Endothelial cell of umbilical vein (primary cell): ENCODE measurements around the gene TES. TPM values are rescaled to one million over a fixed set of nuclear protein-coding genes. Genes with fewer than 3 reads are reported as not detected.

Experiments
- BruUV-seq: library from RNA; stranded (reverse); fragments of 400-500 nt; replicated peaks from 2 replicates; lab custom pipeline; 2021; lab: Mats Ljungman, UMichigan
- CTCF ChIA-PET: fragments of 300-600, 350-600 bp; sonication (Branson Sonifier 250); formaldehyde crosslinking; loops from one replicate; lab custom pipeline; 2021; ENCODE audit warnings: antibody characterized with exemption, inconsistent platforms; lab: Charles Lee
- POLR2A ChIA-PET: fragments of 300-600, 350-600 bp; sonication (Branson Sonifier 250); formaldehyde crosslinking; loops from one replicate; lab custom pipeline; 2021; ENCODE audit warnings: antibody characterized with exemption, inconsistent platforms; lab: Charles Lee
- DNase-seq: peaks from one replicate; pipeline ENCODE4 v3.0.0-alpha.2; 2011; ENCODE audit warnings: low read depth, low spot score
- FAIRE-seq: peaks from 2 replicates; lab custom pipeline; 2011; peaks lifted over from hg19 to GRCh38; lab: Jason Lieb, UNC
- H2AFZ ChIP-seq: 2 replicates; pipeline ENCODE4 v1.6.0; 2012; ENCODE audit warnings: low read depth, low read length, control low read depth, inconsistent platforms
- H3K27ac ChIP-seq: 2 replicates; pipeline ENCODE4 v1.5.1; 2011; ENCODE audit warnings: low read depth, mild to moderate bottlenecking, control low read depth, low read length, moderate library complexity; ENCODE audit not compliant: insufficient read depth
- H3K27me3 ChIP-seq, 2 experiments: 2 replicates each; pipeline versions ENCODE4 v1.6.0 to v1.6.1; 2011; ENCODE audit warnings: low read length in 2 of 2, mixed read lengths in 1 of 2; ENCODE audit not compliant: control insufficient read depth in 2 of 2, insufficient read depth in 2 of 2
- H3K36me3 ChIP-seq, 2 experiments: 2 replicates in 1 of 2; 3 replicates in 1 of 2; pipeline ENCODE4 v1.5.1; 2011; ENCODE audit warnings: low read length in 2 of 2, mild to moderate bottlenecking in 1 of 2, moderate library complexity in 1 of 2; ENCODE audit not compliant: control insufficient read depth in 2 of 2, insufficient read depth in 2 of 2; ENCODE audit errors: extremely low read depth in 1 of 2
- H3K4me1 ChIP-seq: 3 replicates; pipeline ENCODE4 v1.5.1; 2011; ENCODE audit warnings: mild to moderate bottlenecking, low read length; ENCODE audit not compliant: control insufficient read depth, insufficient read depth; ENCODE audit errors: extremely low read depth
- H3K4me2 ChIP-seq: 2 replicates; pipeline ENCODE4 v1.6.1; 2011; ENCODE audit warnings: low read length, control low read depth, mixed read lengths; ENCODE audit not compliant: insufficient read depth
- H3K4me3 ChIP-seq, 3 experiments: fragments of 200-600 bp in 1 of 3; sonication (generic), shearing (Covaris generic) in 1 of 3; replicated peaks in 1 of 3; 2 replicates each; pipeline ENCODE4 v1.5.1; 2011 to 2016; ENCODE audit warnings: control low read depth in 3 of 3, low read length in 3 of 3, mild to moderate bottlenecking in 2 of 3, inconsistent platforms in 1 of 3, low read depth in 1 of 3, moderate library complexity in 1 of 3; ENCODE audit not compliant: insufficient read depth in 1 of 3
- H3K79me2 ChIP-seq: 2 replicates; pipeline ENCODE4 v1.6.0; 2012; ENCODE audit warnings: low read length, inconsistent platforms; ENCODE audit not compliant: control insufficient read depth, insufficient read depth
- H3K9ac ChIP-seq: replicated peaks from 2 replicates; pipeline ENCODE3; 2011; ENCODE audit warnings: low read length, control low read depth; ENCODE audit not compliant: insufficient read depth; ENCODE audit errors: extremely low read depth
- H3K9me1 ChIP-seq: replicated peaks from 3 replicates; pipeline ENCODE4 v1.6.0; 2011; ENCODE audit warnings: mild to moderate bottlenecking, low read length; ENCODE audit not compliant: control insufficient read depth, insufficient read depth; ENCODE audit errors: extremely low read depth
- H3K9me3 ChIP-seq: replicated peaks from 2 replicates; pipeline ENCODE4 v1.5.1; 2012; ENCODE audit warnings: low read length, inconsistent platforms; ENCODE audit not compliant: control insufficient read depth, insufficient read depth
- H4K20me1 ChIP-seq: replicated peaks from 2 replicates; pipeline ENCODE3; 2011; ENCODE audit warnings: mild to moderate bottlenecking, low read length; ENCODE audit not compliant: control insufficient read depth, insufficient read depth; ENCODE audit errors: extremely low read depth
- CTCF ChIP-seq, 2 donors: IDR thresholded peaks; 1 replicate in 1 of 2; 2 replicates in 1 of 2; pipeline ENCODE4 v1.5.1; 2011; ENCODE audit warnings: low read length in 2 of 2, mild to moderate bottlenecking in 2 of 2, moderate library complexity in 2 of 2, control low read depth in 1 of 2, inconsistent platforms in 1 of 2, low read depth in 1 of 2; ENCODE audit not compliant: insufficient read depth in 1 of 2; ENCODE audit errors: extremely low read depth in 1 of 2
- EZH2 ChIP-seq: IDR thresholded peaks from 2 replicates; pipeline ENCODE4 v1.6.1; 2012; ENCODE audit warnings: borderline replicate concordance, low read depth, mild to moderate bottlenecking, moderate library complexity, low read length, inconsistent platforms; ENCODE audit not compliant: severe bottlenecking
- FOS ChIP-seq: IDR thresholded peaks from 2 replicates; pipeline ENCODE4 v1.6.1; 2011; ENCODE audit warnings: mild to moderate bottlenecking, low read length, moderate library complexity, borderline replicate concordance; ENCODE audit not compliant: insufficient read depth
- GATA2 ChIP-seq: IDR thresholded peaks from 2 replicates; pipeline ENCODE4 v1.7.0; 2011; ENCODE audit warnings: low read depth, mild to moderate bottlenecking, moderate library complexity, mixed read lengths, low read length; ENCODE audit not compliant: insufficient read length, insufficient read depth
- JUN ChIP-seq: IDR thresholded peaks from 2 replicates; pipeline ENCODE4 v1.6.1; 2011; ENCODE audit warnings: borderline replicate concordance, low read depth; ENCODE audit not compliant: insufficient read length, insufficient read depth
- MAX ChIP-seq: IDR thresholded peaks from 2 replicates; pipeline ENCODE4 v1.6.1; 2011; ENCODE audit not compliant: insufficient read depth, insufficient read length
- MYC ChIP-seq: IDR thresholded peaks from one replicate; pipeline ENCODE4 v1.6.1; 2011; ENCODE audit warnings: mild to moderate bottlenecking, low read depth, low read length
- POLR2A ChIP-seq: IDR thresholded peaks from 2 replicates; pipeline ENCODE4 v1.6.1; 2012; ENCODE audit warnings: low read depth, mild to moderate bottlenecking, control low read depth, low read length
- POLR2AphosphoS5 ChIP-seq: IDR thresholded peaks from 2 replicates; pipeline ENCODE4 v1.6.1; 2012; ENCODE audit warnings: low read depth, mild to moderate bottlenecking, control low read depth, low read length, moderate library complexity; ENCODE audit not compliant: insufficient read depth
- dilution Hi-C: fragments of 300-500 bp; cut with MboI; formaldehyde crosslinking; loops from one replicate; pipeline ENCODE4 v1.15.0; 2019; ENCODE audit warnings: low sequenced_read_pairs; ENCODE audit not compliant: extremely low pct_ligation_motif_present
- intact Hi-C: fragments of 100-400 bp; cut with micrococcal nuclease; formaldehyde crosslinking; loops from one replicate; pipeline ENCODE4 v1.10.0; 2022
- polyA plus RNA-seq, 4 experiments: library from polyadenylated mRNA; depleted of rRNA in 3 of 4; stranded (reverse) in 3 of 4; unstranded in 1 of 4; fragments of >200 nt; gene quantifications; 2 replicates each; pipeline versions ENCODE4 v1.2.1 to v1.2.3, GENCODE V29; 2011 to 2012; ENCODE audit warnings: missing spikeins in 1 of 4
- total RNA-seq: library from RNA; stranded (reverse); gene quantifications from 2 replicates; pipeline ENCODE4 v1.2.3, GENCODE V29; 2021

The TES gene
- total and polyA plus RNA-seq, 2 donors (not counting 3 experiments of a cell fraction or from before 2014, with no cell fraction given): 35.3 to 50.5 TPM

DNA sequence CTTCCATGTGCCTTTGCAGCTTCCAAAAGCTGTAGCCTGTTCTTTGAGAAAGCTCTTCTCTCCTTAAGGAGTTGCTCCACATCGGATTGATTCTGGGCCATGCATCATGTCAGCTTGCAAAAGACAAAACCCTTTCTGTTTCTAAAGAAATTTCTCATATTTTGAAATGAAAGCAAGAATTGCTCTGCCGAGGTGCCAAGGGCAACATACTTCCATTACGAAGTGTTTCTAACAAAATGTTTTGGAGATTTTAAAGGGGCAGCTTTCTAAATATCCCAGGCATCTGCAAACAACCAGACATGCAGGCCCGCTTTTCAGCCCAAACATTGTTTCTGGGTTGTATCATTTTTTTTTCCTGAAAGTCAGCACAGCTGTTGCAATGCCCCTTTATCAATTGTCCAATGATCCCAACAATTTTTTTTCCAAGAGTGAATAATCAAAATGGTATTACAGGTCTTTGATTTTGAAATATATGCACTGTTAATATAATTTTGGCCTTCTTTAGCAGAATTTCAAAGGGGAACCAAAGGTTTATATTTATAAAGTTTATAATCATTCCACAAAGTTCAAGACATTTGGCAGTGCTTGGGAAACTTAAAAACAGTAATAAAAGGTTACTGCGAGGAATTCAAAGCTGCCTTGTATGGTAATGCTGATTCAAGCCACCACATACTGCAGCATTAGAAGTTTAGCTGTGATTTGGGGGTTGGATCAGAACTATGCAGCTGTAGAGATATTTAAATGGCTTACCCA lies 61.0 kb downstream of the TES start:
- Histone ChIP-seq H3K27ac (peak overlapping the region; percentile 90), H3K27me3 (no peaks in the 10 kb centered on the region), H2AFZ (no peak overlapping the region), H4K20me1 (no peaks in the 10 kb centered on the region), H3K4me3 (no peak overlapping the region), H3K36me3 (peaks cover 0 to 2% of the 10 kb centered on the region in 2 experiments), H3K9ac (peak overlapping the region; percentile 28), H3K79me2 (peaks cover 80% of the 10 kb centered on the region), H3K4me2 (peak overlapping the region; percentile 84), H3K9me1 (no peaks in the 10 kb centered on the region), H3K4me1 (peaks cover 57% of the 10 kb centered on the region), H3K9me3 (no peaks in the 10 kb centered on the region)
- intact Hi-C loops (loop anchor here (5.0 kb wide), 1 partner anchor 171 kb away; no protein-coding TSS in a partner anchor), dilution Hi-C loops (loop anchor here (25.0 kb wide), 1 partner anchor 241 kb away; no protein-coding TSS in a partner anchor)
- FAIRE-seq: no peak
- BruUV-seq: TSS peak; percentile 48
- TF ChIP-seq CTCF (IDR thresholded peaks at IDR 0.05; ENCODE audit: extremely low read depth in 1 of 2, insufficient read depth in 1 of 2, low read depth in 1 of 2, low read length in 2 of 2) (no peak), MYC (no peak), JUN (no peak), MAX (no peak), POLR2AphosphoS5 (no peak), FOS (no peak), GATA2 (no peak), POLR2A (no peak), EZH2 (no peak)
- CTCF ChIA-PET: interaction anchor here (0.7 to 3.9 kb wide), 13 partner anchors 11 to 320 kb away, joined by 3 to 18 read pairs (median 5); partner anchors contain the start of gene CAV1
- POLR2A ChIA-PET: interaction anchor here (1.3 kb wide), 1 partner anchor 51 kb away, joined by 4 read pairs; no protein-coding TSS in a partner anchor
- DNase-seq: no peak
